Renal pelvis (tissue), 4 donors: Measurements from ENCODE around the gene IFT80. TPM values are rescaled to one million over a fixed set of nuclear protein-coding genes. Genes with fewer than 3 reads are reported as not detected.

ENCODE experiments used
- DNase-seq: peaks from one replicate; pipeline ENCODE4 v3.0.0-alpha.2; 2013
- polyA plus RNA-seq, 3 donors: library from polyadenylated mRNA; unstranded; fragments of 120-200 nt; gene quantifications; one replicate each; pipeline ENCODE4 v1.2.1, GENCODE V29; 2013; ENCODE audit not compliant: insufficient read length in 3 of 3

The IFT80 gene
- polyA plus RNA-seq, 3 donors: 46.3 to 67.5 (median 66.8) TPM

- no peak for DNase-seq
Measured at GRCh38 chr3:160403028-160403545, 4.1 kb upstream of the IFT80 start.

- DNase-seq: no peak
Measured at GRCh38 chr3:160402221-160403027, 3.4 kb upstream of the IFT80 start.

- DNase-seq: no peak
Measured at GRCh38 chr3:160401291-160402095, 2.5 kb upstream of the IFT80 start.

- no peak for DNase-seq
Measured at GRCh38 chr3:160400702-160401150, 1.7 kb upstream of the IFT80 start.

GRCh38 chr3:160400030-160400701, 1.1 kb upstream of the IFT80 start:
- no peak for DNase-seq

- DNase-seq: no peak
Measured at GRCh38 chr3:160398820-160399124, 253 bp downstream of the IFT80 start.

- no peak for DNase-seq
Measured at GRCh38 chr3:160395297-160395696, 3.7 kb downstream of the IFT80 start.

- no peak for DNase-seq
Measured at GRCh38 chr3:160394009-160394392, 5.0 kb downstream of the IFT80 start.

GRCh38 chr3:160393346-160394008, 5.5 kb downstream of the IFT80 start:
- DNase-seq: no peak

- DNase-seq: no peak
Measured at GRCh38 chr3:160392798-160393197, 6.2 kb downstream of the IFT80 start.

GRCh38 chr3:160390565-160391138, 8.4 kb downstream of the IFT80 start:
- DNase-seq: no peak

- no peak for DNase-seq
Measured at GRCh38 chr3:160384639-160385318, 14.2 kb downstream of the IFT80 start.

GRCh38 chr3:160381470-160381869, 17.6 kb downstream of the IFT80 start:
- DNase-seq: no peak

GRCh38 chr3:160379628-160380214, 19.3 kb downstream of the IFT80 start:
- no peak for DNase-seq

GRCh38 chr3:160378331-160379109, 20.5 kb downstream of the IFT80 start:
- no peak for DNase-seq

GRCh38 chr3:160376681-160377080, 22.3 kb downstream of the IFT80 start:
- no peak for DNase-seq

- DNase-seq: no peak
Measured at GRCh38 chr3:160374925-160375324, 24.1 kb downstream of the IFT80 start.

GRCh38 chr3:160374472-160374871, 24.6 kb downstream of the IFT80 start:
- DNase-seq: no peak

- DNase-seq: no peak
Measured at GRCh38 chr3:160373655-160374054, 25.4 kb downstream of the IFT80 start.

- DNase-seq: no peak
Measured at GRCh38 chr3:160372780-160373179, 26.2 kb downstream of the IFT80 start.
